IMR-90 (cell line): Measurements from ENCODE around the gene TDRD7. TPM values are rescaled to one million over a fixed set of nuclear protein-coding genes. Genes with fewer than 3 reads are reported as not detected.

ENCODE experiments used
- ATAC-seq: fragments of 200-7000 bp; cut with Tn5 transposase; 2 replicates; pipeline ENCODE4 v1.9.1; 2020; ENCODE audit warnings: low read depth, mild to moderate bottlenecking, moderate library complexity
- BruUV-seq: library from RNA; stranded (reverse); fragments of 400-500 nt; replicated peaks from 2 replicates; lab custom pipeline; 2021; lab: Mats Ljungman, UMichigan
- CTCF ChIA-PET: fragments of 300-600 bp; formaldehyde crosslinking; extraction: SDS; loops from one replicate; lab custom pipeline; 2021; ENCODE audit warnings: antibody characterized with exemption; lab: Yijun Ruan, JAX
- POLR2A ChIA-PET: fragments of 300-600 bp; sonication (Branson Sonifier 250); formaldehyde crosslinking; loops from one replicate; lab custom pipeline; 2022; ENCODE audit warnings: antibody characterized with exemption; ENCODE audit not compliant: unreplicated experiment; lab: Charles Lee
- DNase-seq: peaks from one replicate; pipeline ENCODE4 v3.0.0; 2013
- H2AFZ ChIP-seq: replicated peaks from 2 replicates; pipeline ENCODE3; 2013; ENCODE audit warnings: low read length, mild to moderate bottlenecking; ENCODE audit not compliant: poor library complexity
- H2AK5ac ChIP-seq: 2 replicates; pipeline ENCODE4 v1.6.1; 2013; ENCODE audit warnings: low read depth, low read length, inconsistent platforms
- H2AK9ac ChIP-seq: replicated peaks from 2 replicates; pipeline ENCODE3; 2013; ENCODE audit warnings: mild to moderate bottlenecking, low read depth, low read length, moderate library complexity; ENCODE audit not compliant: poor library complexity
- H2BK120ac ChIP-seq: 2 replicates; pipeline ENCODE4 v1.6.1; 2013; ENCODE audit warnings: low read depth, low read length, inconsistent platforms
- H2BK15ac ChIP-seq: 3 replicates; pipeline ENCODE4 v1.6.1; 2013; ENCODE audit warnings: low read depth, low read length, inconsistent platforms
- H2BK20ac ChIP-seq: 2 replicates; pipeline ENCODE4 v1.6.1; 2013; ENCODE audit warnings: low read depth, mild to moderate bottlenecking, inconsistent platforms, low read length, moderate library complexity
- H2BK5ac ChIP-seq: 2 replicates; pipeline ENCODE4 v1.6.1; 2013; ENCODE audit warnings: mild to moderate bottlenecking, low read depth, low read length, inconsistent platforms; ENCODE audit not compliant: poor library complexity, severe bottlenecking
- H3K14ac ChIP-seq: replicated peaks from 2 replicates; pipeline ENCODE4 v1.6.1; 2013; ENCODE audit warnings: low read depth, low read length, inconsistent platforms
- H3K18ac ChIP-seq: 2 replicates; pipeline ENCODE4 v1.6.1; 2013; ENCODE audit warnings: low read depth, low read length, control low read depth
- H3K23ac ChIP-seq: 2 replicates; pipeline ENCODE4 v1.6.1; 2013; ENCODE audit warnings: low read depth, low read length, inconsistent platforms
- H3K27ac ChIP-seq: 2 replicates; pipeline ENCODE4 v1.5.1; 2013; ENCODE audit warnings: mild to moderate bottlenecking, control low read depth, low read length; ENCODE audit not compliant: insufficient read depth
- H3K27me3 ChIP-seq: 2 replicates; pipeline ENCODE4 v1.6.1; 2013; ENCODE audit warnings: low read length; ENCODE audit not compliant: control insufficient read depth, insufficient read depth
- H3K36me3 ChIP-seq: 2 replicates; pipeline ENCODE4 v1.6.1; 2013; ENCODE audit warnings: low read length, mixed read lengths; ENCODE audit not compliant: control insufficient read depth, insufficient read depth
- H3K4ac ChIP-seq: 2 replicates; pipeline ENCODE4 v1.6.1; 2013; ENCODE audit warnings: low read depth, low read length, inconsistent platforms
- H3K4me1 ChIP-seq: 2 replicates; pipeline ENCODE4 v1.6.1; 2013; ENCODE audit warnings: low read length, mixed read lengths; ENCODE audit not compliant: control insufficient read depth, insufficient read depth
- H3K4me2 ChIP-seq: 2 replicates; pipeline ENCODE4 v1.6.1; 2013; ENCODE audit warnings: low read depth, mild to moderate bottlenecking, control low read depth, low read length, moderate library complexity
- H3K4me3 ChIP-seq: 2 replicates; pipeline ENCODE4 v1.5.1; 2013; ENCODE audit warnings: low read depth, mild to moderate bottlenecking, control low read depth, low read length, moderate library complexity; ENCODE audit not compliant: insufficient read depth
- H3K56ac ChIP-seq: 2 replicates; pipeline ENCODE4 v1.6.1; 2013; ENCODE audit warnings: low read length, inconsistent platforms; ENCODE audit not compliant: insufficient read depth; ENCODE audit errors: extremely low read depth
- H3K79me1 ChIP-seq, 2 experiments: 2 replicates each; pipeline ENCODE4 v1.6.1; 2013; ENCODE audit warnings: low read length in 2 of 2, inconsistent platforms in 1 of 2, low read depth in 1 of 2
- H3K9ac ChIP-seq: 2 replicates; pipeline ENCODE4 v1.6.1; 2013; ENCODE audit warnings: low read depth, low read length, control low read depth
- H3K9me1 ChIP-seq: 2 replicates; pipeline ENCODE4 v1.6.1; 2013; ENCODE audit warnings: low read length, inconsistent platforms; ENCODE audit not compliant: insufficient read depth
- H3K9me3 ChIP-seq: 2 replicates; pipeline ENCODE4 v1.6.1; 2013; ENCODE audit warnings: low read length; ENCODE audit not compliant: control insufficient read depth, insufficient read depth
- H4K20me1 ChIP-seq: 2 replicates; pipeline ENCODE4 v1.6.1; 2013; ENCODE audit warnings: low read length, inconsistent platforms; ENCODE audit not compliant: insufficient read depth
- H4K5ac ChIP-seq: 2 replicates; pipeline ENCODE4 v1.6.1; 2013; ENCODE audit warnings: mild to moderate bottlenecking, low read depth, low read length, control low read depth
- H4K8ac ChIP-seq, 2 experiments: 2 replicates each; pipeline ENCODE4 v1.6.1; 2013; ENCODE audit warnings: low read depth in 2 of 2, low read length in 2 of 2, control low read depth in 1 of 2, inconsistent platforms in 1 of 2
- H4K91ac ChIP-seq: 2 replicates; pipeline ENCODE4 v1.6.1; 2013; ENCODE audit warnings: low read depth, low read length, inconsistent platforms; ENCODE audit not compliant: insufficient read depth
- CEBPB ChIP-seq: IDR thresholded peaks from 2 replicates; pipeline ENCODE4 v1.6.1; 2012; ENCODE audit warnings: low read depth, low read length, improper control_type of control experiment
- MAFK ChIP-seq: IDR thresholded peaks from 2 replicates; pipeline ENCODE4 v1.6.1; 2012; ENCODE audit warnings: low read depth, low read length, improper control_type of control experiment
- SMC3 ChIP-seq: fragments of 150-350 bp; IDR thresholded peaks from 2 replicates; pipeline ENCODE4 v1.6.1; 2016; ENCODE audit warnings: low read depth, mild to moderate bottlenecking, antibody characterized with exemption, low read length, moderate library complexity
- WGBS, 2 experiments: methylation state at CpG; one replicate each; pipeline versions ENCODE4 v1.1.5 to v1.1.7; 2013; ENCODE audit warnings: missing lambda C conversion rate in 2 of 2; ENCODE audit not compliant: insufficient read length in 1 of 2; ENCODE audit errors: extremely low coverage in 2 of 2; 5-methylcytosine and 5-hydroxymethylcytosine counted together
- dilution Hi-C: fragments of 300-500 bp; cut with HindIII; formaldehyde crosslinking; loops from one replicate; pipeline ENCODE4 v1.14.3; 2018; ENCODE audit warnings: low sequenced_read_pairs; ENCODE audit not compliant: unreplicated experiment
- in situ Hi-C: fragments of 300-500 bp; cut with MboI; formaldehyde crosslinking; loops from 3 replicates; pipeline ENCODE4 v1.14.3; 2019; ENCODE audit warnings: low sequenced_read_pairs, inconsistent platforms, mixed read lengths
- intact Hi-C: fragments of 100-400 bp; cut with micrococcal nuclease; formaldehyde crosslinking; loops from 2 replicates; pipeline ENCODE4 v1.10.0; 2022
- polyA plus RNA-seq, 3 experiments: library from polyadenylated mRNA; depleted of rRNA; stranded (reverse); fragments of >200 nt; gene quantifications; 2 replicates each; pipeline ENCODE4 v1.2.3, GENCODE V29; 2012; ENCODE audit warnings: low replicate concordance in 1 of 3
- total RNA-seq: library from RNA; depleted of rRNA; stranded (reverse); fragments of >200 nt; gene quantifications from 2 replicates; pipeline ENCODE4 v1.2.3, GENCODE V29; 2012

Gene TDRD7
- total and polyA plus RNA-seq, 2 of the 4 experiments (the other 2 are of a cell fraction) = 4.4 to 9.7 TPM

GRCh38 chr9:97473717-97474116, 61.8 kb downstream of the TDRD7 start:
- no peak overlapping the region for H3K56ac ChIP-seq
- no peak overlapping the region for H2AK9ac ChIP-seq
- no CpG with 5 or more reads among the region's 3 CpGs for WGBS, 2 experiments
- H3K23ac ChIP-seq = no peak overlapping the region
- H2AFZ ChIP-seq = no peak overlapping the region
- in situ Hi-C loops (no loop called here), dilution Hi-C loops (no loop called here), intact Hi-C loops (no loop called here)
- ATAC-seq = no peak
- H2BK20ac ChIP-seq = peak overlapping the region; percentile 32; the same call in 1 of the 2 replicates
- no peaks in the 10 kb centered on the region for H3K27me3 ChIP-seq
- H3K18ac ChIP-seq = peak overlapping the region; percentile 63; the same call in 1 of the 2 replicates
- no peak for DNase-seq
- ChIA-PET CTCF (interaction anchor here (0.6 to 2.4 kb wide), 7 partner anchors 27 to 142 kb away, joined by 3 to 21 read pairs (median 3); partner anchors contain the start of gene TMOD1), POLR2A (no interaction called here)
- no peak overlapping the region; the same call in 1 of the 2 replicates for H2BK120ac ChIP-seq
- no peak overlapping the region for H3K27ac ChIP-seq
- H4K20me1 ChIP-seq = no peaks in the 10 kb centered on the region; the same call in 1 of the 2 replicates
- no peaks in the 10 kb centered on the region; the same call in 1 of the 2 replicates for H3K36me3 ChIP-seq
- peaks cover 15% of the 10 kb centered on the region for H3K4me1 ChIP-seq
- no peak overlapping the region for H2BK5ac ChIP-seq
- H3K4me3 ChIP-seq = no peak overlapping the region
- H3K9ac ChIP-seq = no peak overlapping the region
- no peaks in the 10 kb centered on the region for H3K9me3 ChIP-seq
- H4K5ac ChIP-seq = no peak overlapping the region
- 0 out of 2 replicates have a peak overlapping the region, but pooled peaks have one; percentile 1 for H4K91ac ChIP-seq
- peak overlapping the region in 1 of 2 experiments; percentile 22; a peak in 1 of 4 replicates for H4K8ac ChIP-seq
- peak overlapping the region; percentile 8; the same call in 1 of the 2 replicates for H3K4ac ChIP-seq
- 0 out of 2 replicates have a peak overlapping the region, but pooled peaks have one; percentile 25 for H3K14ac ChIP-seq
- TF ChIP-seq CEBPB (no peak), MAFK (no peak), SMC3 (no peak)
- H3K79me1 ChIP-seq = no peaks in the 10 kb centered on the region
- H2AK5ac ChIP-seq = no peak overlapping the region
- H3K4me2 ChIP-seq = no peak overlapping the region
- no TSS peak for BruUV-seq
- H3K9me1 ChIP-seq = no peaks in the 10 kb centered on the region
- no peak overlapping the region for H2BK15ac ChIP-seq
